ENCODE results near the gene TAF11.
"Not testable (repeated sequence)": the region's sequence is repeated elsewhere in the genome, so short reads cannot be mapped to it uniquely, and the experiment has no call there.

TAF11 gene

DNA sequence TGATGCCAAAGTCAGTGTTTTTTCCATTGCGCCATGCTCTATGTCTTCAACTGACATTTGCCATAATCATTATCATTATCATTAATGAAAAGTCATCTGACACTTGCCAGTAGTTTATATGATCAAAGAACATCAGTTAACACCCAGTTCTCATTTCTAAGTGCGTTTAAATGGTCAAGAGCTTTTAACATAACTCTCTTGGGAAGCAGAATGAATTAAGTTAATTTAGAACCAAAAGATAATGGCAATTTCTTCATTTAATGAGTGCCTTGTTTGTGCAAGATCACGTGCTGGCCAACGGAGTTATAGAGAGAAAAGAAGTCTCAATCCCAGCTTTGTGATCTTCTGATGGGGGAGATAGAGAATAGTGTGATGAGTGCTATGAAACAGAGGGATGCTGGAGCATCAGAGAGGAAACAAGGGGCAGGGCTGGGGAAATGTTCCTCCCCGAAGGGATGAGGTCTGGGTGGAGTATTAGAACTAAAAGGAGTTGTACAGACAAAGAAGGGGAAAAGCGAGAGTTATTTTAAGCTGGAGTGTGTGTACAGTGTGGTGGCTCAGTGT lies 21.6 kb upstream of the TAF11 start:
- no peaks in the 10 kb centered on the region for H3K36me3 ChIP-seq
- no peaks in the 10 kb centered on the region for H3K9me3 ChIP-seq
- H3K4me1 ChIP-seq = no peaks in the 10 kb centered on the region
- no peak for DNase-seq
- no peaks in the 10 kb centered on the region for H3K27me3 ChIP-seq
- no peak overlapping the region for H3K4me3 ChIP-seq (ENCODE audit: low read depth, low read length)
- TF ChIP-seq, protein P1, sequence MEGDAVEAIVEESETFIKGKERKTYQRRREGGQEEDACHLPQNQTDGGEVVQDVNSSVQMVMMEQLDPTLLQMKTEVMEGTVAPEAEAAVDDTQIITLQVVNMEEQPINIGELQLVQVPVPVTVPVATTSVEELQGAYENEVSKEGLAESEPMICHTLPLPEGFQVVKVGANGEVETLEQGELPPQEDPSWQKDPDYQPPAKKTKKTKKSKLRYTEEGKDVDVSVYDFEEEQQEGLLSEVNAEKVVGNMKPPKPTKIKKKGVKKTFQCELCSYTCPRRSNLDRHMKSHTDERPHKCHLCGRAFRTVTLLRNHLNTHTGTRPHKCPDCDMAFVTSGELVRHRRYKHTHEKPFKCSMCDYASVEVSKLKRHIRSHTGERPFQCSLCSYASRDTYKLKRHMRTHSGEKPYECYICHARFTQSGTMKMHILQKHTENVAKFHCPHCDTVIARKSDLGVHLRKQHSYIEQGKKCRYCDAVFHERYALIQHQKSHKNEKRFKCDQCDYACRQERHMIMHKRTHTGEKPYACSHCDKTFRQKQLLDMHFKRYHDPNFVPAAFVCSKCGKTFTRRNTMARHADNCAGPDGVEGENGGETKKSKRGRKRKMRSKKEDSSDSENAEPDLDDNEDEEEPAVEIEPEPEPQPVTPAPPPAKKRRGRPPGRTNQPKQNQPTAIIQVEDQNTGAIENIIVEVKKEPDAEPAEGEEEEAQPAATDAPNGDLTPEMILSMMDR (IDR thresholded peaks at IDR 0.05; ENCODE audit: low read depth, low read length) = no peak

DNA sequence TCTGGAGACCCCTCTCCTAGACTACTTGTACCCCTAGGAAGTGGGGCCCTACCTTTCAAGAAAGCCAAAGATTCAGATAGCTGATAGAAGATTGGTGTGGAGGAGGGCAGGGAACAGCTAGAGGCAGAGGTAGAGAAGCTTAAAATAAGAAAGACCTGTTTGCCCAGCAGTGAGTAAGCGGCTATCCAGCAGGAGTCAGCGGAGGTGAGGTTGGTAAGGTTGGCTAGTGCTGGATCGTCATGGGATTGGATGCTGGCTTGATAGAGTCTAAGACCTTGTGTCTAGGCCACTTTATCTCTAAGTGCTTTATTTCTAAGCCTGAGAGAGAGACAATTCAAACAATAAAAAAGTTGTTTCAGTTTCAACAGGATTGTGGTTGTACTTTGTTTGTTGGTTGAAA lies 20.4 kb upstream of the TAF11 start:
- no peak overlapping the region for H3K4me3 ChIP-seq (ENCODE audit: low read depth, low read length)
- H3K27me3 ChIP-seq = no peaks in the 10 kb centered on the region
- no peaks in the 10 kb centered on the region for H3K9me3 ChIP-seq
- H3K36me3 ChIP-seq = no peaks in the 10 kb centered on the region
- no peaks in the 10 kb centered on the region for H3K4me1 ChIP-seq
- DNase-seq = no peak
- TF ChIP-seq, protein P1 (IDR thresholded peaks at IDR 0.05; ENCODE audit: low read depth, low read length) = no peak

DNA sequence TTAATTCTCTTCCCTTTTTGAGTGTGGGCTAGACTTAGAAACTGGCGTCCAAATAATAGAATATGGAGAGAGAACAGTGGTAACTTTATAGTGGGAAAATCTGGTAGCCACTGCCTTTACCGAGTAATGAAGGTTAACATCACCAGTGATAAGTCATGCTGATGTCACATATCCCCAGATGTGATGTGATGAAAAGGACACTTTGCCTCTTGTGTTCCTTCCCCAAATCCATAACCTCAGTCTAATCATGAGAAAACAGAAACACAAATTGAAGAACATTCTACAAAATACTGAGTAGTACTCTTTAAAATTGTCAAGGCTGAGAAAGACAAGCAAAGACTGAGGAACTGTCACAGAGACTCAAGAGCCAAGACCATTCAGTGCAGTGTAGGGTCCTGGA lies 19.0 kb upstream of the TAF11 start:
- no peaks in the 10 kb centered on the region for H3K36me3 ChIP-seq
- no peaks in the 10 kb centered on the region for H3K4me1 ChIP-seq
- H3K9me3 ChIP-seq = no peaks in the 10 kb centered on the region
- no peak for DNase-seq
- H3K4me3 ChIP-seq (ENCODE audit: low read depth, low read length) = no peak overlapping the region
- H3K27me3 ChIP-seq = no peaks in the 10 kb centered on the region
- TF ChIP-seq, protein P1 (IDR thresholded peaks at IDR 0.05; ENCODE audit: low read depth, low read length) = no peak

DNA sequence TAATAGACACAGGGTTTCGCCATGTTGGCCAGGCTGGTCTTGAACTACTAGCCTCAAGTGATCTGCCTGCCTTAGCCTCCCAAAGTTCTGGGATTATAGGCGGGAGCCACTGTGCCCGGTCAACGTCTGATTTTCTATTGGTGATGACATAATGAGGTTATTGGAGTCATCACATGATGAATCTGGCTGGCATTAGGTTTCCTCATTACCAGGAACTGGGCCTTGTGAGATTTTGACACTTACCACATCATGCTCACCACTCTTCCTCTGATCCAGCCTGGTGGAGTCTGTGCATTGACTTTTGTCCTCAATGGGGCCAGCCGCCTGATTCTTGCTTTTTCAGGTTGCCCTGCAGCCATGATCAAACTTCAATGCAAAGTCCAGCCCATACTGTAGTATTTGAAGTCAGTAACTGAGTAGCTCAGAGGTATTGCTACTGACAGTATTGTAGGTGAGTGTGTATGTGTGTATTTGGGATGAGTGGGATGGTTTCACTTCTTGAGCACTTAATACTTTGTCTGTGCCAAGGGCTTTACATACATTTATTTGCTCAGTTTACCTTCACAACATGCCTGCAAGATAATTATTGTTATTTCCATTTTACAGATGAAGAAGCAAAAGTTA lies 17.3 kb upstream of the TAF11 start:
- Histone ChIP-seq H3K36me3 (no peaks in the 10 kb centered on the region), H3K9me3 (no peaks in the 10 kb centered on the region), H3K27me3 (no peaks in the 10 kb centered on the region), H3K4me1 (no peaks in the 10 kb centered on the region), H3K4me3 (ENCODE audit: low read depth, low read length) (no peak overlapping the region)
- TF ChIP-seq, protein P1 (IDR thresholded peaks at IDR 0.05; ENCODE audit: low read depth, low read length) = no peak
- DNase-seq = no peak

DNA sequence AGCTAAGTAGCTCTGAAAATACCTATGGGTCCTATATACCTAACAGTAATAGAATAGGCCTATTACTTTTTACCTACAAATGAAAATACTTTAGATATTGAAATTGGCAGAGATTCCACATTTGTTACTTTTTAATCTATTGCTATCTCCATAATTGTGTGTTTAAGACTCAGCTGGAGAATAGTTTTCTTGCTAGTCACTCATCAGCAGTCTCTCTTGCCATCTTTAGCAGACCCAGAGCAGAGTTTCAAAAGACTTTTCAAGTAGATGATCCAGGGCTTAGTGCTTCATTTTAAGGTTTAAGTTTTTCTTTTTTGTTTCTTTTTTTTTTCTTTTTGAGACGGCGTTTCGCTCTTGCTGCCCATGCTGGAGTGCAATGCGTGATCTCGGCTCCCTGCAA lies 14.1 kb upstream of the TAF11 start:
- Histone ChIP-seq H3K27me3 (no peaks in the 10 kb centered on the region), H3K4me3 (ENCODE audit: low read depth, low read length) (no peak overlapping the region), H3K9me3 (no peaks in the 10 kb centered on the region), H3K36me3 (no peaks in the 10 kb centered on the region), H3K4me1 (no peaks in the 10 kb centered on the region)
- DNase-seq = no peak
- TF ChIP-seq, protein P1 (IDR thresholded peaks at IDR 0.05; ENCODE audit: low read depth, low read length) = no peak

DNA sequence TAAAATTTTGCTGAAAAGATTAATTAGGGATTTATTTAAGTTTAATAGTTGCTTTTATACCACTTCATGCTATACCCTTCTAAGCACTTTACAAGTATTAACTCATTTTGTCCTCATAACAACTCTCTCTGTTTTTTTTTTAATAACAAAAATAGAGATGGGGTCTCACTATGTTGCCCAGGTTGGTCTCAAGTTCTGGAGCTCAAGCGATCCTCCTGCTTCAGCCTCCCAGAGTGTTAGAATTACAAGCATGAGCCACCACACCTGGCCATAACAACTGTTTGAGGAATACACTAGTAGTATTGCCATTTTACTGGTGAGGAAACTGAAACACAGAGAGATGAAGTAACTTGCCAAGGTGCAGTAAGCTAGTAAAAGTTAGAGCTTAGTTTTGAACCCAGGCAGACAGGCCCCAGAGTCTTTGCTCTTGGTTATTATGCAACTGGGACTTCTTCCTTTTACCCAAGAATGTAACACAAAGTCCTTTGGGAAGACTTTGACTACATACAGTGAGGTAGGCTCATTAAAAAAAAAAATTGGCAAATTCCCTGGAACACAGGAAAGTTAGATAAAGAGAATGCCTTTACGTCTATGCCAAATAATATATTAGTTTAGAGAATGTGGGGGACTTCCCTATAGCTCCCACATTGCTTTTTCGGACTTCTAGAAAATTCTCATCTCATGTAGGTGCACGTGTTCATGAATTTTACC lies 12.6 kb upstream of the TAF11 start:
- Histone ChIP-seq H3K4me3 (ENCODE audit: low read depth, low read length) (no peak overlapping the region), H3K27me3 (no peaks in the 10 kb centered on the region), H3K36me3 (no peaks in the 10 kb centered on the region), H3K4me1 (no peaks in the 10 kb centered on the region), H3K9me3 (no peaks in the 10 kb centered on the region)
- TF ChIP-seq, protein P1 (IDR thresholded peaks at IDR 0.05; ENCODE audit: low read depth, low read length) = no peak
- DNase-seq = no peak

DNA sequence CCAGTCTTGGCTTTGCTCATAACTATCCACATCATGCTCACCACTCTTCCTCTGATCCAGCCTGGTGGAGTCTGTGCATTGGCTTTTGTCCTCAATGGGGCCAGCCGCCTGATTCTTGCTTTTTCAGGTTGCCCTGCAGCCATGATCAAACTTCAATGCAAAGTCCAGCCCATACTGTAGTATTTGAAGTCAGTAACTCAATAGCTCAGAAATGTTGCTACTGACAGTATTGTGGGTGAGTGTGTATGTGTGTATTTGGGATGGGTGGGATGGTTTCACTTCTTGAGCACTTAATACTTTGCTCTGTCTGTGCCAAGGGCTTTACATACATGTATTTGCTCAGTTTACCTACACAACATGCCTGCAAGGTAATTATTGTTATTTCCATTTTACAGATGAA lies 11.9 kb upstream of the TAF11 start:
- H3K36me3 ChIP-seq; H3K4me3 ChIP-seq (ENCODE audit: low read depth, low read length); H3K4me1 ChIP-seq; H3K9me3 ChIP-seq; DNase-seq; H3K27me3 ChIP-seq: not testable (repeated sequence)

Measured in BE2C (cell line).